T-cell (primary cell): ENCODE measurements around the gene SDSL. TPM values are rescaled to one million over a fixed set of nuclear protein-coding genes. Genes with fewer than 3 reads are reported as not detected.

Experiments
- ATAC-seq, 4 experiments: fragments of 200-7000 bp in 3 of 4; fragments of 150-1000 bp in 1 of 4; cut with Tn5 transposase; replicated peaks in 1 of 4; 1 replicate in 3 of 4; 2 replicates in 1 of 4; pipeline ENCODE4 v1.10.0; 2021; ENCODE audit warnings: moderate library complexity in 3 of 4, mild to moderate bottlenecking in 2 of 4, moderate number of reproducible peaks in 1 of 4
- CTCF ChIA-PET, 2 donors: fragments of 300-600 bp; sonication (Branson Sonifier 250); formaldehyde crosslinking; loops; one replicate each; lab custom pipeline; 2022; ENCODE audit warnings: antibody characterized with exemption in 2 of 2; lab: Charles Lee
- POLR2A ChIA-PET, 2 donors: fragments of 300-600 bp; sonication (Branson Sonifier 250); formaldehyde crosslinking; loops; one replicate each; lab custom pipeline; 2022; ENCODE audit warnings: antibody characterized with exemption in 2 of 2; lab: Charles Lee
- DNase-seq, 35 experiments: peaks; one replicate each; pipeline versions ENCODE4 v3.0.0 to v3.0.0-alpha.2; 2013 to 2023
- H3K27ac ChIP-seq: one replicate; pipeline ENCODE4 v1.5.1; 2013; ENCODE audit warnings: low read length
- H3K27me3 ChIP-seq, 2 experiments: replicated peaks in 1 of 2; 1 replicate in 1 of 2; 2 replicates in 1 of 2; pipeline versions ENCODE4 v1.6.1 to v1.7.0; 2013; ENCODE audit warnings: low read length in 1 of 2, mixed read lengths in 1 of 2; ENCODE audit not compliant: control insufficient read depth in 2 of 2, insufficient read depth in 2 of 2; ENCODE audit errors: extremely low read depth in 1 of 2
- H3K36me3 ChIP-seq, 2 donors: 1 replicate in 1 of 2; 2 replicates in 1 of 2; pipeline versions ENCODE4 v1.6.1 to v1.7.0; 2013; ENCODE audit warnings: low read length in 1 of 2; ENCODE audit not compliant: control insufficient read depth in 2 of 2, insufficient read depth in 1 of 2; ENCODE audit errors: extremely low read depth in 1 of 2
- H3K4me1 ChIP-seq, 2 experiments: 1 replicate in 1 of 2; 2 replicates in 1 of 2; pipeline versions ENCODE4 v1.6.1 to v1.7.0; 2013; ENCODE audit warnings: low read length in 2 of 2, mixed read lengths in 1 of 2; ENCODE audit not compliant: insufficient read depth in 2 of 2, control insufficient read depth in 1 of 2; ENCODE audit errors: extremely low read depth in 1 of 2
- H3K4me3 ChIP-seq, 2 donors: 1 replicate in 1 of 2; 2 replicates in 1 of 2; pipeline versions ENCODE4 v1.5.1 to v1.7.0; 2013; ENCODE audit warnings: mild to moderate bottlenecking in 2 of 2, low read length in 1 of 2, moderate library complexity in 1 of 2; ENCODE audit not compliant: control insufficient read depth in 1 of 2; ENCODE audit errors: extremely low read depth in 1 of 2
- H3K9me3 ChIP-seq: 2 replicates; pipeline ENCODE4 v1.7.0; 2013
- H3K27ac Mint-ChIP-seq, 2 donors: one replicate each; pipeline ENCODE4 v1.8.0; 2020 to 2021; ENCODE audit warnings: mild to moderate bottlenecking in 2 of 2, mixed read lengths in 2 of 2
- H3K27me3 Mint-ChIP-seq, 2 donors: one replicate each; pipeline ENCODE4 v1.8.0; 2021 to 2022; ENCODE audit warnings: mixed read lengths in 2 of 2
- H3K36me3 Mint-ChIP-seq: one replicate; pipeline ENCODE4 v1.8.0; 2021; ENCODE audit warnings: mixed read lengths
- H3K4me1 Mint-ChIP-seq, 3 donors: one replicate each; pipeline ENCODE4 v1.8.0; 2020 to 2022; ENCODE audit warnings: mixed read lengths in 3 of 3, mild to moderate bottlenecking in 1 of 3
- H3K4me3 Mint-ChIP-seq, 3 donors: one replicate each; pipeline ENCODE4 v1.8.0; 2020 to 2022; ENCODE audit warnings: mild to moderate bottlenecking in 3 of 3, mixed read lengths in 3 of 3, moderate library complexity in 3 of 3
- H3K9me3 Mint-ChIP-seq, 3 donors: one replicate each; pipeline ENCODE4 v1.8.0; 2020 to 2022; ENCODE audit warnings: mixed read lengths in 3 of 3
- WGBS: methylation state at CpG from one replicate; pipeline ENCODE4 v1.1.5; 2013; ENCODE audit warnings: missing lambda C conversion rate; ENCODE audit not compliant: insufficient coverage; 5-methylcytosine and 5-hydroxymethylcytosine counted together
- total RNA-seq, 35 experiments: library from RNA in 6 of 35; stranded (reverse) in 6 of 35; fragments of 120-200 nt in 1 of 35; gene quantifications; one replicate each; pipeline versions ENCODE4 v1.2.1 to v1.2.4 and lab custom pipeline; 2013 to 2026

SDSL gene
- total RNA-seq, 5 donors from 2014 or later (not counting 1 experiment from before 2014, with no cell fraction given) = 0.19 to 2.3 (median 0.44) TPM; not detected in 1

- H3K4me3 ChIP-seq = no peak overlapping the region
- H3K4me3 Mint-ChIP-seq = no peak overlapping the region
- H3K27ac ChIP-seq = no peak overlapping the region
- CTCF ChIA-PET = no interaction called here
- ATAC-seq (no peak), DNase-seq (no peak)
- POLR2A ChIA-PET = no interaction called here
- H3K9me3 ChIP-seq = no peaks in the 10 kb centered on the region
- 100% methylated on average over 1 of the region's 4 CpGs for WGBS
- H3K27me3 ChIP-seq = no peaks in the 10 kb centered on the region
- H3K4me1 Mint-ChIP-seq = no peaks in the 10 kb centered on the region
- H3K27ac Mint-ChIP-seq = no peak overlapping the region
- peaks cover 24% of the 10 kb centered on the region for H3K36me3 Mint-ChIP-seq
- no peaks in the 10 kb centered on the region for H3K4me1 ChIP-seq
- peaks cover 15 to 19% of the 10 kb centered on the region in 2 donors for H3K36me3 ChIP-seq
- H3K9me3 Mint-ChIP-seq = no peaks in the 10 kb centered on the region
- no peaks in the 10 kb centered on the region for H3K27me3 Mint-ChIP-seq
Observed at GRCh38 chr12:113382206-113382605, 40.0 kb upstream of the SDSL start.

GRCh38 chr12:113384778-113385177, 37.4 kb upstream of the SDSL start:
- H3K36me3 ChIP-seq = peaks cover 19 to 23% of the 10 kb centered on the region in 2 donors
- H3K9me3 ChIP-seq = no peaks in the 10 kb centered on the region
- Mint-ChIP-seq H3K4me3 (no peak overlapping the region), H3K27ac (no peak overlapping the region), H3K27me3 (no peaks in the 10 kb centered on the region), H3K36me3 (peaks cover 31% of the 10 kb centered on the region), H3K4me1 (no peaks in the 10 kb centered on the region), H3K9me3 (no peaks in the 10 kb centered on the region)
- CTCF ChIA-PET = no interaction called here
- H3K4me1 ChIP-seq = no peaks in the 10 kb centered on the region
- no peak for ATAC-seq
- no peak overlapping the region for H3K27ac ChIP-seq
- no peak for DNase-seq
- POLR2A ChIA-PET = no interaction called here
- H3K4me3 ChIP-seq = no peak overlapping the region
- WGBS = 98% methylated on average over 4 of the region's 14 CpGs
- no peaks in the 10 kb centered on the region for H3K27me3 ChIP-seq

- Mint-ChIP-seq H3K36me3 (peaks cover 31% of the 10 kb centered on the region), H3K27ac (no peak overlapping the region), H3K4me3 (no peak overlapping the region), H3K27me3 (no peaks in the 10 kb centered on the region), H3K9me3 (no peaks in the 10 kb centered on the region), H3K4me1 (no peaks in the 10 kb centered on the region)
- no peaks in the 10 kb centered on the region for H3K4me1 ChIP-seq
- H3K4me3 ChIP-seq = no peak overlapping the region
- 95% methylated on average over 4 of the region's 6 CpGs for WGBS
- ChIA-PET CTCF (no interaction called here), POLR2A (no interaction called here)
- peaks cover 19 to 23% of the 10 kb centered on the region in 2 donors for H3K36me3 ChIP-seq
- no peak for ATAC-seq
- no peak for DNase-seq
- H3K9me3 ChIP-seq = no peaks in the 10 kb centered on the region
- no peaks in the 10 kb centered on the region for H3K27me3 ChIP-seq
- no peak overlapping the region for H3K27ac ChIP-seq
Observed at GRCh38 chr12:113385282-113385882, 36.8 kb upstream of the SDSL start.

GRCh38 chr12:113386866-113387566, 35.2 kb upstream of the SDSL start:
- ATAC-seq (no peak), DNase-seq (no peak)
- no peak overlapping the region for H3K27ac ChIP-seq
- ChIA-PET CTCF (no interaction called here), POLR2A (no interaction called here)
- H3K4me1 Mint-ChIP-seq = no peaks in the 10 kb centered on the region
- no peaks in the 10 kb centered on the region for H3K4me1 ChIP-seq
- no peaks in the 10 kb centered on the region for H3K27me3 ChIP-seq
- no peaks in the 10 kb centered on the region for H3K27me3 Mint-ChIP-seq
- WGBS = 96% methylated on average over 10 of the region's 12 CpGs
- no peaks in the 10 kb centered on the region for H3K9me3 ChIP-seq
- no peak overlapping the region for H3K4me3 Mint-ChIP-seq
- H3K9me3 Mint-ChIP-seq = no peaks in the 10 kb centered on the region
- H3K4me3 ChIP-seq = no peak overlapping the region
- peaks cover 14 to 17% of the 10 kb centered on the region in 2 donors for H3K36me3 ChIP-seq
- peaks cover 27% of the 10 kb centered on the region for H3K36me3 Mint-ChIP-seq
- H3K27ac Mint-ChIP-seq = no peak overlapping the region

- POLR2A ChIA-PET = no interaction called here
Observed at GRCh38 chr12:113387631-113388030, 34.5 kb upstream of the SDSL start.

GRCh38 chr12:113388351-113388750, 33.8 kb upstream of the SDSL start:
- ChIA-PET CTCF (interaction anchor here in 1 of 2 donors (0.6 to 0.7 kb wide), 2 partner anchors 20 to 633 kb away, joined by 4 to 5 read pairs; no protein-coding TSS in a partner anchor), POLR2A (no interaction called here)
- peaks cover 27% of the 10 kb centered on the region for H3K36me3 Mint-ChIP-seq
- no peaks in the 10 kb centered on the region for H3K27me3 Mint-ChIP-seq
- no peak overlapping the region for H3K27ac Mint-ChIP-seq
- ATAC-seq = no peak
- WGBS = 95% methylated on average over 14 of the region's 14 CpGs
- Histone ChIP-seq H3K36me3 (peaks cover 13 to 14% of the 10 kb centered on the region in 2 donors), H3K27me3 (no peaks in the 10 kb centered on the region), H3K4me3 (no peak overlapping the region), H3K4me1 (no peaks in the 10 kb centered on the region), H3K9me3 (no peaks in the 10 kb centered on the region), H3K27ac (no peak overlapping the region)
- H3K9me3 Mint-ChIP-seq = no peaks in the 10 kb centered on the region
- H3K4me1 Mint-ChIP-seq = no peaks in the 10 kb centered on the region
- no peak overlapping the region for H3K4me3 Mint-ChIP-seq
- DNase-seq = no peak

More at GRCh38 chr12:113387631-113388030, 34.5 kb upstream of the SDSL start:
- no peaks in the 10 kb centered on the region for H3K9me3 ChIP-seq
- Mint-ChIP-seq H3K4me3 (no peak overlapping the region), H3K27ac (no peak overlapping the region), H3K9me3 (no peaks in the 10 kb centered on the region), H3K4me1 (no peaks in the 10 kb centered on the region), H3K36me3 (peaks cover 27% of the 10 kb centered on the region), H3K27me3 (no peaks in the 10 kb centered on the region)
- H3K4me3 ChIP-seq = no peak overlapping the region
- no peaks in the 10 kb centered on the region for H3K4me1 ChIP-seq
- peaks cover 14 to 17% of the 10 kb centered on the region in 2 donors for H3K36me3 ChIP-seq
- CTCF ChIA-PET = interaction anchor here in 1 of 2 donors (0.7 kb wide), 1 partner anchor 632 kb away, joined by 4 read pairs; no protein-coding TSS in a partner anchor
- H3K27me3 ChIP-seq = no peaks in the 10 kb centered on the region
- no peak overlapping the region for H3K27ac ChIP-seq
- no peak for DNase-seq
- WGBS = 100% methylated on average over 5 of the region's 11 CpGs
- no peak for ATAC-seq
